Measurements from ENCODE around the gene NTRK2. TPM values are rescaled to one million over a fixed set of nuclear protein-coding genes. Genes with fewer than 3 reads are reported as not detected.

Gene NTRK2
- total and polyA plus RNA-seq, 2 donors = 2.7 to 5.0 TPM

GRCh38 chr9:84807870-84808390 is 138.4 kb downstream of the NTRK2 start:
- WGBS = 95% methylated on average over 4 of the region's 4 CpGs
- Histone ChIP-seq H3K4me3 (ENCODE audit: low read length in 2 of 2) (no peak overlapping the region), H3K27ac (ENCODE audit: low read depth in 1 of 2, low read length in 1 of 2) (no peak overlapping the region), H3K36me3 (ENCODE audit: control insufficient read depth in 2 of 2, insufficient read depth in 2 of 2, low read length in 1 of 2) (no peaks in the 10 kb centered on the region), H3K9me3 (ENCODE audit: control insufficient read depth in 2 of 2, insufficient read depth in 1 of 2, low read length in 1 of 2) (no peaks in the 10 kb centered on the region), H3K4me1 (ENCODE audit: control insufficient read depth in 2 of 2, insufficient read depth in 2 of 2, low read length in 2 of 2) (no peaks in the 10 kb centered on the region), H3K27me3 (ENCODE audit: control insufficient read depth in 2 of 2, insufficient read depth in 1 of 2, low read length in 1 of 2) (no peaks in the 10 kb centered on the region)
- no peak for DNase-seq (ENCODE audit: low read depth in 6 of 9, low spot score in 9 of 9)

GRCh38 chr9:84808416-84808815 is 138.9 kb downstream of the NTRK2 start:
- no peaks in the 10 kb centered on the region for H3K36me3 ChIP-seq (ENCODE audit: control insufficient read depth in 2 of 2, insufficient read depth in 2 of 2, low read length in 1 of 2)
- H3K27me3 ChIP-seq (ENCODE audit: control insufficient read depth in 2 of 2, insufficient read depth in 1 of 2, low read length in 1 of 2) = no peaks in the 10 kb centered on the region
- DNase-seq (ENCODE audit: low read depth in 6 of 9, low spot score in 9 of 9) = no peak
- no peaks in the 10 kb centered on the region for H3K4me1 ChIP-seq (ENCODE audit: control insufficient read depth in 2 of 2, insufficient read depth in 2 of 2, low read length in 2 of 2)
- no peaks in the 10 kb centered on the region for H3K9me3 ChIP-seq (ENCODE audit: control insufficient read depth in 2 of 2, insufficient read depth in 1 of 2, low read length in 1 of 2)
- H3K27ac ChIP-seq (ENCODE audit: low read depth in 1 of 2, low read length in 1 of 2) = no peak overlapping the region
- no peak overlapping the region for H3K4me3 ChIP-seq (ENCODE audit: low read length in 2 of 2)

GRCh38 chr9:84811072-84811750 is 141.7 kb downstream of the NTRK2 start:
- DNase-seq (ENCODE audit: low read depth in 6 of 9, low spot score in 9 of 9) = no peak
- Histone ChIP-seq H3K9me3 (ENCODE audit: control insufficient read depth in 2 of 2, insufficient read depth in 1 of 2, low read length in 1 of 2) (no peaks in the 10 kb centered on the region), H3K27me3 (ENCODE audit: control insufficient read depth in 2 of 2, insufficient read depth in 1 of 2, low read length in 1 of 2) (no peaks in the 10 kb centered on the region), H3K36me3 (ENCODE audit: control insufficient read depth in 2 of 2, insufficient read depth in 2 of 2, low read length in 1 of 2) (no peaks in the 10 kb centered on the region), H3K27ac (ENCODE audit: low read depth in 1 of 2, low read length in 1 of 2) (no peak overlapping the region), H3K4me3 (ENCODE audit: low read length in 2 of 2) (no peak overlapping the region), H3K4me1 (ENCODE audit: control insufficient read depth in 2 of 2, insufficient read depth in 2 of 2, low read length in 2 of 2) (no peaks in the 10 kb centered on the region)
- 85% methylated on average over 4 of the region's 4 CpGs for WGBS

- 91% methylated on average over 1 of the region's 1 CpG for WGBS
- H3K4me1 ChIP-seq (ENCODE audit: control insufficient read depth in 2 of 2, insufficient read depth in 2 of 2, low read length in 2 of 2) = no peaks in the 10 kb centered on the region
- no peaks in the 10 kb centered on the region for H3K36me3 ChIP-seq (ENCODE audit: control insufficient read depth in 2 of 2, insufficient read depth in 2 of 2, low read length in 1 of 2)
- H3K27ac ChIP-seq (ENCODE audit: low read depth in 1 of 2, low read length in 1 of 2) = no peak overlapping the region
- H3K9me3 ChIP-seq (ENCODE audit: control insufficient read depth in 2 of 2, insufficient read depth in 1 of 2, low read length in 1 of 2) = no peaks in the 10 kb centered on the region
- no peak overlapping the region for H3K4me3 ChIP-seq (ENCODE audit: low read length in 2 of 2)
- no peaks in the 10 kb centered on the region for H3K27me3 ChIP-seq (ENCODE audit: control insufficient read depth in 2 of 2, insufficient read depth in 1 of 2, low read length in 1 of 2)
- DNase-seq (ENCODE audit: low read depth in 6 of 9, low spot score in 9 of 9) = no peak
These were observed 142.2 kb downstream of the NTRK2 start for GRCh38 chr9:84811751-84812074.

- H3K4me1 ChIP-seq (ENCODE audit: control insufficient read depth in 2 of 2, insufficient read depth in 2 of 2, low read length in 2 of 2) = no peaks in the 10 kb centered on the region
- whole genome bisulfite sequencing = 93% methylated on average over 5 of the region's 5 CpGs
- H3K27ac ChIP-seq (ENCODE audit: low read depth in 1 of 2, low read length in 1 of 2) = no peak overlapping the region
- H3K36me3 ChIP-seq (ENCODE audit: control insufficient read depth in 2 of 2, insufficient read depth in 2 of 2, low read length in 1 of 2) = no peaks in the 10 kb centered on the region
- DNase-seq (ENCODE audit: low read depth in 6 of 9, low spot score in 9 of 9) = no peak
- no peaks in the 10 kb centered on the region for H3K9me3 ChIP-seq (ENCODE audit: control insufficient read depth in 2 of 2, insufficient read depth in 1 of 2, low read length in 1 of 2)
- no peak overlapping the region for H3K4me3 ChIP-seq (ENCODE audit: low read length in 2 of 2)
- no peaks in the 10 kb centered on the region for H3K27me3 ChIP-seq (ENCODE audit: control insufficient read depth in 2 of 2, insufficient read depth in 1 of 2, low read length in 1 of 2)
These were observed 142.8 kb downstream of the NTRK2 start for GRCh38 chr9:84812355-84812754.

GRCh38 chr9:84812847-84813246 is 143.3 kb downstream of the NTRK2 start:
- H3K36me3 ChIP-seq (ENCODE audit: control insufficient read depth in 2 of 2, insufficient read depth in 2 of 2, low read length in 1 of 2) = no peaks in the 10 kb centered on the region
- H3K9me3 ChIP-seq (ENCODE audit: control insufficient read depth in 2 of 2, insufficient read depth in 1 of 2, low read length in 1 of 2) = no peaks in the 10 kb centered on the region
- 79% methylated on average over 3 of the region's 3 CpGs for WGBS
- H3K27me3 ChIP-seq (ENCODE audit: control insufficient read depth in 2 of 2, insufficient read depth in 1 of 2, low read length in 1 of 2) = no peaks in the 10 kb centered on the region
- no peak overlapping the region for H3K27ac ChIP-seq (ENCODE audit: low read depth in 1 of 2, low read length in 1 of 2)
- H3K4me3 ChIP-seq (ENCODE audit: low read length in 2 of 2) = no peak overlapping the region
- no peaks in the 10 kb centered on the region for H3K4me1 ChIP-seq (ENCODE audit: control insufficient read depth in 2 of 2, insufficient read depth in 2 of 2, low read length in 2 of 2)
- no peak for DNase-seq (ENCODE audit: low read depth in 6 of 9, low spot score in 9 of 9)

GRCh38 chr9:84815554-84815953 is 146.0 kb downstream of the NTRK2 start:
- H3K4me3 ChIP-seq (ENCODE audit: low read length in 2 of 2) = no peak overlapping the region
- H3K36me3 ChIP-seq (ENCODE audit: control insufficient read depth in 2 of 2, insufficient read depth in 2 of 2, low read length in 1 of 2) = no peaks in the 10 kb centered on the region
- no peaks in the 10 kb centered on the region for H3K4me1 ChIP-seq (ENCODE audit: control insufficient read depth in 2 of 2, insufficient read depth in 2 of 2, low read length in 2 of 2)
- no peaks in the 10 kb centered on the region for H3K9me3 ChIP-seq (ENCODE audit: control insufficient read depth in 2 of 2, insufficient read depth in 1 of 2, low read length in 1 of 2)
- no peak for DNase-seq (ENCODE audit: low read depth in 6 of 9, low spot score in 9 of 9)
- no peak overlapping the region for H3K27ac ChIP-seq (ENCODE audit: low read depth in 1 of 2, low read length in 1 of 2)
- no peaks in the 10 kb centered on the region for H3K27me3 ChIP-seq (ENCODE audit: control insufficient read depth in 2 of 2, insufficient read depth in 1 of 2, low read length in 1 of 2)
- 96% methylated on average over 1 of the region's 1 CpG for WGBS

GRCh38 chr9:84817038-84817437 is 147.5 kb downstream of the NTRK2 start:
- Histone ChIP-seq H3K4me3 (ENCODE audit: low read length in 2 of 2) (no peak overlapping the region), H3K27ac (ENCODE audit: low read depth in 1 of 2, low read length in 1 of 2) (no peak overlapping the region), H3K36me3 (ENCODE audit: control insufficient read depth in 2 of 2, insufficient read depth in 2 of 2, low read length in 1 of 2) (no peaks in the 10 kb centered on the region), H3K4me1 (ENCODE audit: control insufficient read depth in 2 of 2, insufficient read depth in 2 of 2, low read length in 2 of 2) (no peaks in the 10 kb centered on the region), H3K9me3 (ENCODE audit: control insufficient read depth in 2 of 2, insufficient read depth in 1 of 2, low read length in 1 of 2) (no peaks in the 10 kb centered on the region), H3K27me3 (ENCODE audit: control insufficient read depth in 2 of 2, insufficient read depth in 1 of 2, low read length in 1 of 2) (no peaks in the 10 kb centered on the region)
- 97% methylated on average over 6 of the region's 6 CpGs for WGBS
- no peak for DNase-seq (ENCODE audit: low read depth in 6 of 9, low spot score in 9 of 9)

- no peak for DNase-seq (ENCODE audit: low read depth in 6 of 9, low spot score in 9 of 9)
- Histone ChIP-seq H3K9me3 (ENCODE audit: control insufficient read depth in 2 of 2, insufficient read depth in 1 of 2, low read length in 1 of 2) (no peaks in the 10 kb centered on the region), H3K36me3 (ENCODE audit: control insufficient read depth in 2 of 2, insufficient read depth in 2 of 2, low read length in 1 of 2) (no peaks in the 10 kb centered on the region), H3K4me1 (ENCODE audit: control insufficient read depth in 2 of 2, insufficient read depth in 2 of 2, low read length in 2 of 2) (no peaks in the 10 kb centered on the region), H3K27me3 (ENCODE audit: control insufficient read depth in 2 of 2, insufficient read depth in 1 of 2, low read length in 1 of 2) (no peaks in the 10 kb centered on the region), H3K27ac (ENCODE audit: low read depth in 1 of 2, low read length in 1 of 2) (no peak overlapping the region), H3K4me3 (ENCODE audit: low read length in 2 of 2) (no peak overlapping the region)
- 93% methylated on average over 9 of the region's 9 CpGs for WGBS
These were observed 149.3 kb downstream of the NTRK2 start for GRCh38 chr9:84818791-84819190.
